HG03571 (cell line): Measurements from ENCODE around the gene EXOSC7.
"Not testable (repeated sequence)": the region's sequence is repeated elsewhere in the genome, so short reads cannot be mapped to it uniquely, and the experiment has no call there.

ENCODE experiments used
- ATAC-seq: cut with Tn5 transposase; IDR thresholded peaks from one replicate; pipeline ENCODE4 v1.9.1; 2021; ENCODE audit not compliant: unreplicated experiment

The EXOSC7 gene

GRCh38 chr3:44961888-44962287, 14.2 kb upstream of the EXOSC7 start:
- no peak for ATAC-seq

- no peak for ATAC-seq
These were observed 13.2 kb upstream of the EXOSC7 start for GRCh38 chr3:44962621-44963393.

- ATAC-seq: no peak
These were observed 12.3 kb upstream of the EXOSC7 start for GRCh38 chr3:44963571-44964325.

GRCh38 chr3:44965165-44965564, 10.9 kb upstream of the EXOSC7 start:
- no peak for ATAC-seq

- ATAC-seq: no peak
These were observed 9.2 kb upstream of the EXOSC7 start for GRCh38 chr3:44966795-44967278.

GRCh38 chr3:44968447-44968858, 7.6 kb upstream of the EXOSC7 start:
- no peak for ATAC-seq

GRCh38 chr3:44969154-44969827, 6.8 kb upstream of the EXOSC7 start:
- ATAC-seq: no peak

GRCh38 chr3:44969828-44970179, 6.2 kb upstream of the EXOSC7 start:
- ATAC-seq: no peak

GRCh38 chr3:44970926-44971490, 5.0 kb upstream of the EXOSC7 start:
- ATAC-seq: no peak

GRCh38 chr3:44974416-44974815, 1.6 kb upstream of the EXOSC7 start:
- ATAC-seq: no peak

GRCh38 chr3:44981220-44981619, 5.2 kb downstream of the EXOSC7 start:
- ATAC-seq: no peak

GRCh38 chr3:44981751-44982150, 5.7 kb downstream of the EXOSC7 start:
- no peak for ATAC-seq

- no peak for ATAC-seq
These were observed 6.8 kb downstream of the EXOSC7 start for GRCh38 chr3:44982817-44983216.

- ATAC-seq: no peak
These were observed 7.5 kb downstream of the EXOSC7 start for GRCh38 chr3:44983484-44983941.

- ATAC-seq: peak; percentile 66
These were observed 8.3 kb downstream of the EXOSC7 start for GRCh38 chr3:44984335-44984734.

GRCh38 chr3:44986330-44986729, 10.3 kb downstream of the EXOSC7 start:
- ATAC-seq: not testable (repeated sequence)

- ATAC-seq: no peak
These were observed 11.3 kb downstream of the EXOSC7 start for GRCh38 chr3:44987332-44987731.

- ATAC-seq: no peak
These were observed 12.0 kb downstream of the EXOSC7 start for GRCh38 chr3:44988073-44988472.

- no peak for ATAC-seq
These were observed 13.1 kb downstream of the EXOSC7 start for GRCh38 chr3:44989141-44989540.

GRCh38 chr3:44989636-44990373, 13.8 kb downstream of the EXOSC7 start:
- ATAC-seq: no peak

- no peak for ATAC-seq
These were observed 15.3 kb downstream of the EXOSC7 start for GRCh38 chr3:44991326-44991725.
